Amygdala (tissue), 56 donors: Measurements from ENCODE around the gene DQX1.

Experiments used
- DNase-seq, 56 donors: peaks; one replicate each; lab custom pipeline; 2025; lab: John Stamatoyannopoulos, UW

DQX1 gene

GRCh38 chr2:74512744-74513604, 13.1 kb downstream of the DQX1 start:
- no peak for DNase-seq

DNA sequence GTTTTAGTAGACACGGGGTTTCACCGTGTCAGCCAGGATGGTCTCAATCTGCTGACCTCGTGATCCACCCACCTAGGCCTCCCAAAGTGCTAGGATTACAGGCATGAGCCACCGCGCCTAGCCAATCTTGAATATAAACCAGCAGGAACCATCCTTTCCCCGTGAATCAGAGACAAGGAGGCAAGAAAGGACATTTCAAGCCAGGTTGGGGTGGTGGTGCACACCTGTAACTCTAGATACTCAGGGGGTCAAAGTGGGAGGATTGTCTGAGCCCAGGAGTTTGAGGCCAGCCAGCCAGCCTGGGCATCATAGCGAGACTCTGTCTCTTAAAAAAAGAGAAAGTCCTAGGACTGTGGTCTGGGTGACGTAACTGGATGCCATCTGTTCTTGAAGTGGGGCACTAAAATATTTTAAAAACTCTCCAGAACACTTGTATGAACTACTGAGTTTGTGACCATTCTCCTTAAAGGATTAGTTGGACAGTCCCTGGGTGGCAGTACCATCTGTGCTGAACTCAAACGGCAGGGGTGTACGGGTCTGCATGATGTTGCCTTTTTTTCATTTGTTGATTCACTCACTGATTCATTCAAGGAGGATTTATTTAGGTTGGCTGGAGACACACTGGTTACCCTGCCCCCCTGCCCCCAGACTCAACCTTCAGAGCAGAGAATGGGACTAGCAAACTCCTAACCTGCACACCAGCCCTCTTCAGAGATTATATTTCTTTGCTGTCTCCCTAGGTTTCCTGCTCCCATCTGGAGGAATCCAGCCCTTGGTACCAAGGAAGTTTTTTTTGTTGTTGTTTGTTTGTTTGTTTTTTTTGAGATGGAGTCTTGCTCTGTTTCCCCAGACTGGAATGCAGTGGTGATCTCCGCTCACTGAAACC, 14.7 kb downstream of the DQX1 start:
- no peak for DNase-seq

GRCh38 chr2:74510272-74510671, 15.8 kb downstream of the DQX1 start:
- DNase-seq, result no peak

- DNase-seq, result peak in 25 of 56 donors; percentile 5 to 60 (median 35)
These were observed 18.0 kb downstream of the DQX1 start for GRCh38 chr2:74507926-74508520.

DNA sequence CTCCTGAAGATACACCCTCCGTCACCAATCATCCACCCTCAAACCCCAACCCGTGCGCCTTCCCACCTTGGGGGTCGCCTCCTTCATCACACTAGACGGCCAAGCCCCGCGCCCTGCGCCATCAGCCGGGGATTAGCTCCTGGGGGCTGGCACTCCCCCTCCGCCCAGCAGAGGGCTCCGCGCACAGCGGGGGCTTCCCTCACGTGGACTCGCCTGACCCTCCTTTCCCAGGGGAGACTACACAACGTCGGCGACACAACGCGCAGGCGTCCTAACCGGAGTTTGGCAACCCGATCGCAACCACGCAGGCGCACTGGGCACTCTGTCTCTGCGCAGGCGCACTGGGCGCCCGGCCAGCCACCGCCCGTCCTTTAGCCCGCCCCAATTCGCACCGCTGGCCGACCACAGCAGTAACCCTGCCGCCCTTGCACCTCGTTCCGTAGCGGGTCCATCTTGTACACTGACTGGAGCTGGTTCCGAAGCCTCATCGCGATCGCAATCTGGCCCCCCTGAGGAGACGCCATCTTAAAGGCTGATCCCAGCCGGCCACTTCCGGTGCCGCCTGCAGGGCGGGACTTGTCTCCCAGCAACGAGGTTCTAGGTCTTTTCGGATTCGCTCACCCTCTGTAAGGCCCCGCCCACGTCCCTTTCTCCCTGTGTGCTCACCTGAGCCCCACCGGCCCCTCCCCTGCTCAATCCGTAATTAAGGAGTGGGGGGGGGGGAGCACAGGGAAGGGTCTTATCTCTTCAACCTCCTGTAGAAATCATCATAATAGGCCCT, 18.7 kb downstream of the DQX1 start, which contains the start of gene PCGF1:
TSS of gene PCGF1 (minus strand) at position 551 of the 781 bp plus-strand sequence. CDS start at position 524, 27 bp downstream.
- DNase-seq, result peak; percentile 61 to 99 (median 94)

DNA sequence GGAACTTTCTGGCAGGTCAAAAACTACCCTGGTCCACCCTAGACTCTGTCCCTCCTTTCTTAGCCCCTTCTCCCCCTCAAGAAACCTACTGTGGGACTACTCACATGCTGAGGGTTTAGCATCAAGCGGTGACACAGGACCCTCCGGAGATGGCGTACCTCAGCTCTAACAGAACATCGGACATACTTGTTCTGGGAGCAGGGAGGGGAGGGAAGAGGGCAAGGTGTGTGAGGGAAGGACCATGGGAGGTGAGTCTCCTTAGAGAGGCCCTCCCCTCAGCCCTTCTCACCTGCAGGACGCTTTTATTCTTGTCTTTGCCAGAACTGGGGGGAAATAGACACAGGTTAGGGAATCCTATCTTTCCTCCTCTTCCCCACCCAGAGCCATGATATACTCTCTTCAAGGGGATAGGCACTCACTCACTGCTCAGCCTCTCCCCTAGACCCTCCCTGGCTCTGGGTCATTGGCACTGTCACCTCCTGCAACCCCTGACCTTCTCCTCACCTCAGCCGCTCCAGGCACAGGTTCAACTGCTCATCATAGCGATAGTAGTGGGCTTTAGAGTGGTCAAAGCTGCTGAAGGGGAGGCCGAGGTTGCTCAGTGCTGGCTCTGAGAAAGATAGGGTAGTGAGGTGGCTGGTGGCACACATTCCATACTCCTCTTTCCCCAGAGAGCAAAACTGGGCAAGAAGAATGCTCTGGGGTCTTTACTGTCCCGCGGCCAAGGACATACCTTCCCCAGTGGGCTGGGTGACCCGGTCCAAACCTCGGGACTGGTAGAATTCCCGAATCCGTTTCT, 20.4 kb downstream of the DQX1 start:
- DNase-seq, result no peak

- no peak for DNase-seq
These were observed 21.4 kb downstream of the DQX1 start for GRCh38 chr2:74504591-74504990.

DNA sequence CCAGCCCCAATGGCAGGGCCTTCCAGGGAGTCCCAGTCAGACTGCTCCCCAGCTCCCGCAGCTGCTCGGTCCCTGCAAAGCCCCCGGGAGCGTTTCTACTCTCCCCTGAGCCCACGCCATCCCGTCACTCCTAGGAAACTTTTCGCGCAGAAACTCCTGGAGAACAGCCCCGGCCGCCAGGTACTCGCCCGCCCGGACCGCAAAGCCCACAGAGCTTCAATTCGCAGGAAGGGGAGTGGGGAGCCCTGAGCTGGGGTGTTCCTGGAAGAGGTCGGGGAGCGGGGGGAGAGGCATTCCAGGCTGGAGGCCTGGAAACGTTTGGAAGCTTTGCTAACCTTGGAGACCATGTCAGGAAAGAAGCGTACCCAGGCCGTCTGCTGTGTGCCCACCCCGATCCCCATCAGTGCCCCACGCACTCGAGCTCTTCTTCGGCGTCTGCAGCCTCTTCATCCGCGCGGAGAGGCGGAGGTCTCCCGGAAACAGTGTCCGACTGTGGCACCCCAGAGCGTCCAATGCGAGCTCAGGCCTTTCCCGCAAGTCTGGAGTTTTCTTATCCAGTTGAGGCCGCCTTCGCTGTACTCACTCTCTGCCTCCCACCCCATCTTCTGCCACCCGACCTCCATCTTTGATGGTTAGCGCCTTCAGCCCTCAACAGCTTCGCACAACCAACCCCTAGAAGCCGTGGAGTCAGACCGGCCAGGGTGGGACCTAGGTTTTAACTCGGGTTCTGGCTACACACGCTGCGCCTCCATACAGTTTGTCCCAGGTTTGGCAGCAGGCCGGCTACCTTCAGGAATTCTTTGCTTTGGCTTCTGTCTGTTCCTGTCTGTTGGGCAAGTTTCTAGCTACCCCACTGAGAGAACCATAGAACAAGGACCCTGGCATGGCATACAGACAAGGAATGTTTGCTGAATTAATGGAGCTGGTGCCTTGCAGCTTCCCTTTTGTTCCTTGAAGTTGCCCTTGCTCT, 22.2 kb downstream of the DQX1 start:
- DNase-seq, result no peak

DNA sequence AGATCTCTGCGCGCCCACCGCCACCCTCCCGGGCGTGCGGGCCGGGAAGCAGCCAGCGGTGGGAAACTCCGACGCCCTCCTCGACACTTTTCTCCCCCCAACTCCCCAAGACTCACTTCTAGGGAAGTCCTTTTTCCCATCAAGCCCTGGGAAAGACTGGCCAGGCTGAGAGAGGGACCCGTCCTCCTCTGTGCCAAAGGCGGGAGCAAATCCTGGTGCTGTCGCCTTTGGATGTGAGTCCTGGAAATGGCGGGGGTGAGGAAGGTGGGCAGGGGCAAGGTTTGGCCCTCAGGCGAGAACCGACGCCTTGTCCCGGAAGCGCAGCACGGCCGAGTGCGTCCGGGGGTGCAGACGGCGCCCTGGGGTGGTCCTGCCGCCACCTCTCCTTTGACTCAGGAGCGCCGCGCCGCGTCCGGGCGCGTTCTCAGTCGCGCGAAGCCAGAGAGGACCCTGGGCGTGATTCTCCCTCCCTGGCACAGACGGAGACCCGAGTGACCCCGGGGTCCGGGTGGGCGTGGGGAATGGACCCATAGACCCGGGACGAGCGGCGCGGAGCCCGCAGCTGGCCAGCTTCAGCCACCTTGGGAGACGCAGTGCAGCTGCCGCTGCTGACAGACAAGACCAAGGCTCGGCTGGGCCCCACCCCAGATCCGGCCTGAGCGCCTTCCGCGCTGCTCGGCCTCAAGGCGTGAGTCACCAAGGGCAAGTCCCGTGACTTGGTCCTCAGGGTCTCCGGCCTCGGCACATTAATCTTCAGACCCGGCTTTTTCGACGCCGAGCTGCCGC, 23.1 kb downstream of the DQX1 start:
- peak in 1 of 56 donors; percentile 7 for DNase-seq

GRCh38 chr2:74502147-74502719, 23.8 kb downstream of the DQX1 start:
- DNase-seq, result no peak

GRCh38 chr2:74501335-74502071, 24.5 kb downstream of the DQX1 start:
- no peak for DNase-seq

DNA sequence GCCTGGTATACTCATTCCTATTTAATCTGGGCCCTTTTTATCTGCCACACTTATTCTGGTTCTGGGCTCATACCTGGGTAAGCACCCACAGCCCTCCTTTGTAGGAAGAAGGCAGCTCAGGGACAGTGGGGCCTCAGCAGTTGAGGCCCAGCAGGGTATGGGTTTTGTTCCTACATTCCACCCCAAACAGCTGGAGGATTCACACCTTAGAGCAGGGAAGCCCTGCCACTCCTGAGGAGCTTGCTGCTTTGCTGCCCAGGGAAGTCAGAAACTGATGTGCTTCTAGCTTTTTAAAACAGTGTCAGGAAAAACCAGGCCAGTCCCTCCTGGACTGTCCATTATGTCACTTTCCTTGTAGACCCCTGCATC, 25.5 kb downstream of the DQX1 start:
- DNase-seq, result no peak

DNA sequence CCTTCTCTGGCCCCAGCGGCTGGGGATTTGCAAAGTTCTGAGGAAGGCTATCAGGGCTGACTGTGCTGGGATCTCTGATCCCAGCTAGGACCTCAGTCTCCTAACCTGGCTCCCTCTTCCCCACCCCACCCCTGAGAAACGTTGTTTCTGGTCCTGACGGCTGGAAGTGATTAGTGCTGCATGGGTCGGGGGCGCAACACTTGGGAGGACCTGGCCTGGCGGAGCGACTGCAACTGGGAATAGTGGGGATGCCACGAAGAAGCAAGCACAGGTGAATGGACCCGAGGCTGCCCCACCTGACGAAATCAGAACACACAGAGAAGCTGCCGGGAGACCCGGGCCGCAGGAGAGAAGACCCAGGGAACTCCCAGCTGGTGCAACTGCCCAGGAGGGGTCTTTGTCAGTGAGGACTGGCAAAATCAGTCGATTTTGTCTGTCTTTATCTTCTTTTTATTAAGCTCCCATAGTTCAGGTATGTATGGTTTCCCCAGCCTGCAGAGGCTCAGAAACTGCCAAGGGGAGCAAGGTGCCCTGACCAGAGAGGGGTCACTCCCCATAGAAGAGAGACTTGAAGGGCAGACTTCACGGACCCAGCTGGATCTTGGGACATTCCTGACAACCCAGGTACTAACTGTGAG, 26.0 kb downstream of the DQX1 start:
- no peak for DNase-seq

DNA sequence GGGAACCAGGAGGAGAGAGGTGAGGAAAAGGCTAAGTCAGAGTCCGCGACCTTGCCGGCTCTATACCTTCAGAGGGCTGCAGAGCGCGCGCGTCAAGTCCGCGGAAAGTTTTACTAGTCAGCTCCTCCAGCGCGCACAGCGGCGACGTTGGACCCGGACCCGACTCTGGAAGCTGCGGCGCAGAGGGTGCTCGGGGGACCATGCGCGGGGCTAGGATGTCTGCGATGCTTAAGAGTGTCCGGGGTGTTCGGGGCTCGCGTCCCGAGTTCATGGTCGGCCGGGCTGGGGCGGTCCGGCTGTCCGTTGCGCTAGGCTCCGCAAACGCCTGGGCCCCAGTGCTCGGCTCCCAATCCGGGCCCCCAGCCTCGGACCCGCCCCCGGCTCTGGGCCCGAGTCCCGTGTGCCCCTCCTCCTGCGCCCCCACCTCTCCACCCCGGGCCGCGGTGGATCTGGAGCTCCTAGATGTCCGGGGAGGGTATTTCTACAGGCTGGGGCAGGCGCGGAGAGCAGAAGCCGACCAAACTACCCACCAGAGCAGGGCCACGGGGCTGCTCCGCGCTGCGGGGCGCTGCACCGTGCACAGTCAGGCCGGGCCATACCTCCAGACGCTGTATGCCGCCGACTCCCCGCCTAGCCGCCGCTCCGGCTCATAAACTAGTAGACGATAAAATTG, 26.6 kb downstream of the DQX1 start, which contains the start of gene LBX2:
TSS of gene LBX2 (minus strand) at position 337 of the 673 bp plus-strand sequence. CDS start at position 271, 66 bp downstream.
- no peak for DNase-seq
